HG03135 (cell line): ENCODE measurements around the gene THADA.
A peak's percentile ranks its signal among the peaks of the same experiment; 100 is the strongest.
"Not testable (repeated sequence)": the region's sequence is repeated elsewhere in the genome, so short reads cannot be mapped to it uniquely, and the experiment has no call there.

Experiments
- ATAC-seq: cut with Tn5 transposase; IDR thresholded peaks from one replicate; pipeline ENCODE4 v1.9.1; 2021; ENCODE audit warnings: mild to moderate bottlenecking, moderate library complexity; ENCODE audit not compliant: unreplicated experiment

Gene THADA

GRCh38 chr2:43448011-43448821 is 147.6 kb downstream of the THADA start:
- no peak for ATAC-seq

- not testable (repeated sequence) for ATAC-seq
Observed at GRCh38 chr2:43446755-43447154, 149.1 kb downstream of the THADA start.

GRCh38 chr2:43445781-43446180 is 150.1 kb downstream of the THADA start:
- no peak for ATAC-seq

GRCh38 chr2:43444989-43445645 is 150.7 kb downstream of the THADA start:
- ATAC-seq, result no peak

- no peak for ATAC-seq
Observed at GRCh38 chr2:43443282-43443681, 152.6 kb downstream of the THADA start.

- no peak for ATAC-seq
Observed at GRCh38 chr2:43441195-43441594, 154.6 kb downstream of the THADA start.

GRCh38 chr2:43438858-43439655 is 156.8 kb downstream of the THADA start:
- ATAC-seq, result no peak

- ATAC-seq, result no peak
Observed at GRCh38 chr2:43438342-43438741, 157.5 kb downstream of the THADA start.

GRCh38 chr2:43437363-43437762 is 158.5 kb downstream of the THADA start:
- no peak for ATAC-seq

GRCh38 chr2:43436431-43436830 is 159.4 kb downstream of the THADA start:
- ATAC-seq, result no peak

- ATAC-seq, result no peak
Observed at GRCh38 chr2:43435746-43436145, 160.1 kb downstream of the THADA start.

- no peak for ATAC-seq
Observed at GRCh38 chr2:43430489-43430888, 165.3 kb downstream of the THADA start.

- ATAC-seq, result no peak
Observed at GRCh38 chr2:43429369-43429768, 166.5 kb downstream of the THADA start.

- ATAC-seq, result no peak
Observed at GRCh38 chr2:43427032-43427424, 168.8 kb downstream of the THADA start.

GRCh38 chr2:43426305-43427031 is 169.4 kb downstream of the THADA start:
- ATAC-seq, result peak; percentile 92

GRCh38 chr2:43425659-43426058 is 170.2 kb downstream of the THADA start:
- no peak for ATAC-seq

GRCh38 chr2:43424262-43425207 is 171.3 kb downstream of the THADA start:
- no peak for ATAC-seq

- ATAC-seq, result no peak
Observed at GRCh38 chr2:43423941-43424261, 171.9 kb downstream of the THADA start.

GRCh38 chr2:43421194-43421593 is 174.6 kb downstream of the THADA start:
- ATAC-seq, result no peak

- ATAC-seq, result no peak
Observed at GRCh38 chr2:43420389-43420801, 175.4 kb downstream of the THADA start.
